Panc1 (cell line): ENCODE results near the gene TSR2. TPM values are rescaled to one million over a fixed set of nuclear protein-coding genes. Genes with fewer than 3 reads are reported as not detected.

ENCODE experiments used
- ATAC-seq: fragments of 200-7000 bp; cut with Tn5 transposase; 2 replicates; pipeline ENCODE4 v1.9.1; 2020; ENCODE audit warnings: mild to moderate bottlenecking, moderate library complexity
- BruUV-seq: library from RNA; stranded (reverse); fragments of 400-500 nt; replicated peaks from 2 replicates; lab custom pipeline; 2021; lab: Mats Ljungman, UMichigan
- CTCF ChIA-PET: fragments of 300-600 bp; sonication (Branson Sonifier 250); formaldehyde crosslinking; loops from one replicate; lab custom pipeline; 2022; ENCODE audit warnings: antibody characterized with exemption; lab: Charles Lee
- POLR2A ChIA-PET: fragments of 300-600 bp; sonication (Branson Sonifier 250); formaldehyde crosslinking; loops from one replicate; lab custom pipeline; 2022; ENCODE audit warnings: antibody characterized with exemption; lab: Charles Lee
- DNase-seq: peaks from one replicate; pipeline ENCODE4 v3.0.0-alpha.2; 2010; ENCODE audit warnings: low read depth, low spot score
- H3K27ac ChIP-seq: 2 replicates; pipeline ENCODE4 v1.5.1; 2011; ENCODE audit warnings: mild to moderate bottlenecking, low read length, inconsistent platforms
- H3K27me3 ChIP-seq: fragments of 200-500 bp; sonication (Bioruptor generic); 2 replicates; pipeline ENCODE4 v1.6.0; 2014; ENCODE audit warnings: low read length, inconsistent platforms; ENCODE audit not compliant: control insufficient read depth, insufficient read depth
- H3K36me3 ChIP-seq: fragments of 200-500 bp; sonication (Bioruptor generic); 2 replicates; pipeline ENCODE4 v1.5.1; 2014; ENCODE audit warnings: inconsistent platforms, mild to moderate bottlenecking, low read length, moderate library complexity; ENCODE audit not compliant: control insufficient read depth, insufficient read depth
- H3K4me1 ChIP-seq: 2 replicates; pipeline ENCODE4 v1.5.1; 2011; ENCODE audit warnings: inconsistent platforms, mild to moderate bottlenecking, low read length, moderate library complexity; ENCODE audit not compliant: control insufficient read depth, insufficient read depth
- H3K4me3 ChIP-seq, 2 experiments: 2 replicates each; pipeline ENCODE4 v1.5.1; 2011 to 2012; ENCODE audit warnings: low read depth in 2 of 2, low read length in 2 of 2, mild to moderate bottlenecking in 2 of 2, inconsistent platforms in 1 of 2, moderate library complexity in 1 of 2
- H3K9me3 ChIP-seq: fragments of 200-500 bp; sonication (Bioruptor generic); 2 replicates; pipeline ENCODE4 v1.5.1; 2014; ENCODE audit warnings: low read depth, mild to moderate bottlenecking, inconsistent platforms, low read length, moderate library complexity; ENCODE audit not compliant: control insufficient read depth, insufficient read depth
- CTCF ChIP-seq: fragments of 450-650 bp; IDR thresholded peaks from 2 replicates; pipeline ENCODE4 v1.5.1; 2017; ENCODE audit warnings: mild to moderate bottlenecking
- POLR2AphosphoS5 ChIP-seq: IDR thresholded peaks from 2 replicates; pipeline ENCODE4 v1.6.1; 2012; ENCODE audit warnings: mild to moderate bottlenecking, low read depth, low read length, moderate library complexity
- REST ChIP-seq, 2 experiments: IDR thresholded peaks; 2 replicates each; pipeline ENCODE4 v1.6.1; 2011 to 2012; ENCODE audit warnings: low read depth in 2 of 2, control low read depth in 1 of 2, low read length in 1 of 2, mild to moderate bottlenecking in 1 of 2, moderate library complexity in 1 of 2; ENCODE audit not compliant: insufficient read depth in 1 of 2
- SIN3A ChIP-seq: IDR thresholded peaks from 2 replicates; pipeline ENCODE4 v1.6.1; 2012; ENCODE audit warnings: low read depth, mild to moderate bottlenecking, low read length, moderate library complexity, borderline replicate concordance; ENCODE audit not compliant: insufficient read depth
- TCF7L2 ChIP-seq: IDR thresholded peaks from 2 replicates; pipeline ENCODE4 v1.6.1; 2011; ENCODE audit warnings: mild to moderate bottlenecking, low read depth, low read length, inconsistent platforms
- in situ Hi-C: cut with HindIII; loops from 2 replicates; pipeline ENCODE4 v1.10.0; 2016; ENCODE audit warnings: low sequenced_read_pairs, low pct_unique_long_range_greater_than_20kb
- intact Hi-C: fragments of 100-400 bp; cut with micrococcal nuclease; formaldehyde crosslinking; loops from one replicate; pipeline ENCODE4 v1.10.0; 2022; ENCODE audit not compliant: unreplicated experiment
- total RNA-seq: library from RNA; stranded (reverse); gene quantifications from one replicate; pipeline ENCODE4 v1.2.1, GENCODE V29; 2021; ENCODE audit not compliant: unreplicated experiment

TSR2 gene
- total RNA-seq, 1 experiment from 2014 or later, result 37.9 TPM

- TF ChIP-seq TCF7L2 (no peak), POLR2AphosphoS5 (no peak), SIN3A (no peak), CTCF (no peak), REST (IDR thresholded peaks at IDR 0.05; ENCODE audit: insufficient read depth in 1 of 2, low read depth in 2 of 2, low read length in 1 of 2) (no peak)
- no peaks in the 10 kb centered on the region for H3K36me3 ChIP-seq
- in situ Hi-C loops, result no loop called here
- DNase-seq (no peak), ATAC-seq (no peak)
- H3K27me3 ChIP-seq, result no peaks in the 10 kb centered on the region
- POLR2A ChIA-PET, result no interaction called here
- 0 out of 2 replicates have a peak, but pooled peaks cover 3% of the 10 kb centered on the region for H3K4me1 ChIP-seq
- CTCF ChIA-PET, result no interaction called here
- H3K4me3 ChIP-seq, result no peak overlapping the region
- no peaks in the 10 kb centered on the region for H3K9me3 ChIP-seq
- intact Hi-C loops, result loop anchor here (10.0 kb wide), 1 partner anchor 200 kb away; no protein-coding TSS in a partner anchor
- BruUV-seq, result TSS peak; percentile 89
- H3K27ac ChIP-seq, result no peak overlapping the region
Measured at GRCh38 chrX:54444752-54445151, 4.5 kb downstream of the TSR2 start.

- DNase-seq, result no peak
- ATAC-seq, result 0 out of 2 replicates have a peak, but pooled peaks have one; percentile 23
- H3K27me3 ChIP-seq, result no peaks in the 10 kb centered on the region
- 0 out of 2 replicates have a peak, but pooled peaks cover 1% of the 10 kb centered on the region for H3K4me1 ChIP-seq
- no TSS peak for BruUV-seq
- CTCF ChIA-PET, result no interaction called here
- no peaks in the 10 kb centered on the region for H3K9me3 ChIP-seq
- no peak overlapping the region for H3K4me3 ChIP-seq
- intact Hi-C loops, result loop anchor here (10.0 kb wide), 1 partner anchor 201 kb away; no protein-coding TSS in a partner anchor
- in situ Hi-C loops, result no loop called here
- POLR2A ChIA-PET, result no interaction called here
- H3K36me3 ChIP-seq, result no peaks in the 10 kb centered on the region
- H3K27ac ChIP-seq, result no peak overlapping the region
- no peak for TF ChIP-seq SIN3A
- TF ChIP-seq TCF7L2, result no peak
- TF ChIP-seq REST (IDR thresholded peaks at IDR 0.05; ENCODE audit: insufficient read depth in 1 of 2, low read depth in 2 of 2, low read length in 1 of 2), result no peak
- TF ChIP-seq POLR2AphosphoS5, result no peak
- TF ChIP-seq CTCF, result no peak
Measured at GRCh38 chrX:54446084-54446483, 5.9 kb downstream of the TSR2 start.
